NCI-H510A treated with DMSO at 0.1 percent for 48 hours (cell line): Measurements from ENCODE around the gene GPR157.
A peak's percentile ranks its signal among the peaks of the same experiment; 100 is the strongest.
"Not testable (repeated sequence)": the region's sequence is repeated elsewhere in the genome, so short reads cannot be mapped to it uniquely, and the experiment has no call there.

Experiments
- DNase-seq: peaks from one replicate; lab custom pipeline; 2025; lab: John Stamatoyannopoulos, UW

GPR157 gene

DNA sequence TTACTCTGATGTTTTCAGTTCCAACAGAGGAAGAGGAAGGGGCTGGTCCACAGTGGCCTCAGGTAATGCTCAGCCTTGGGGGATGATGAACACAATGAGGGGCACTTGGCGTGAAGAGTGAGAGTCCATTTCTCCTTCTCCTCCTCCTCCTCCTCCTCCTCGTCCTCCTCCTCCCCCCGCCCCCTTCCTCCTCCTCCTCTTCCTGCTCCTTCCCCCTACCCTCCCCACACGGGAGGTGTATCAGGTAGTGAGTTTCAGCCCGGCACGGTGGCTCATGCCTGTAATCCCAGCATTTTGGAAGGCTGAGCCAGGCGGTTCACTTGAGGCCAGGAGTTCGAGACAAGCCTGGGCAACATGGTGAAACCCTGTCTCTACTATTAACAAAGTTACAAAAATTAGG, 17.3 kb upstream of the GPR157 start:
- DNase-seq = no peak

DNA sequence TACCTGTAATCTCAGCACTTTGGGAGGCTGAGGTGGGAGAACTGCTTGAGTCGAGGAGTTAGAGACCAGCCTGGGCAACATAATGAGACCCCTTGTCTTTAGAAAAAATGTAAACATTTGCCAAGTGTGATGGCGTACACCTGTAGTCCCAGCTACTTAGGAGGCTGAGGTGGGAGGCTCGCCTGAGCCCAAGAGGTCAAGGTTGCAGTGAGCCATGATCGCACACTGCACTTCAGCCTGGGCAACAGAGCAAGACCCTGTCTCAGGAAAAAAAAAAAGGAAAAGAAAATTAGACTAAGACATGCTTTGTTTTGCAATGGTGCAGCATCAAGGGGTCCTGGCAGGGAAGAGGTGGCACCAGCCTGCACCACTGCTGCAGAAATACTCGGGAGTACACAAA, 16.8 kb upstream of the GPR157 start:
- no peak for DNase-seq

DNA sequence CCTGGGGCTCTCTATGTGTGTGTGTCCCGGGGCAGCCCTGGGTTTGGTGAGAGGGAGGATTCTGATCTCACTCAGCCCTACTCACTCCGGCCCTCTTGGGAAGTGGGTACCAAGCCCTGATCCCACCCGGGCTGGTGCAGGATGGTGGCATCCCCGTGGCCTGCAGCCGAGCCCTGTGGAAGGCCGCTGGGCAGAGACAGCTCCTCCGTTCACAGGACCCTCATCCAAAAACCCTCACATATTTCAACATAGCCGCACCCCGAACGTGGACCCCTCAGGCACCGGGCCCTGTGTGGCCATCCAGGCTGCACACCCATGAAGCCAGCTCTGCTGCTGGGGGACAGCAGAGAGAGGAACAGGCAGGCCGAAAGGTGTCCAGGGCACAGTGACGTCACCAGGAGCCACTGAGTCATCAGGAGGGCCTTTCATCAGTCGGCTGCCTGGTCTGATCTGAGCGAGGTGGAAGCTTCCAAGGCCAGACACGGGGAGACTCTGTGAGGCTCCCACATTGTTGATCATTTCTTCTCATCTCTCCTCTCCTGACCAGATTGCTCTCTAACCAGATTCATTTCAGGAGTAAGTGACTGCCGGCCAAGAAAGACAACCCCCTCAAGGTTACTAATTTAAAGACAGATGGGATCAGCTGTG, 16.2 kb upstream of the GPR157 start:
- DNase-seq = no peak

DNA sequence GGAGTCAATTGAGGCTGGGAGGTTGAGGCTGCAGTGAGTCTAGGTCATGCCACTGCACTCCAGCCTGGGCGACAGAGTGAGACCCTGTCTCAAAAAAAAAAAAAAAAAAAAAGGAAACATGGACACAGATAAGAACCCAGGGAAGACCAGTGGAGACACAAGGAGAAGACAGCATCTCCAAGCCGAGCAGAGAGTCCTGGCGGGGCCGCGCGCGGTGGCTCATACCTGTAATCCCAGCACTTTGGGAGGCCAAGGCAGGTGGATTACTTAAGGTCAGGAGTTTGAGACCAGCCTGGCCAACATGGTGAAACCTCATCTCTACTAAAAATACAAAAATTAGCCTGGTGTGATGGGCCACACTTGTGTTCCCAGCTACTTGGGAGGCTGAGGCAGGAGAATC, 15.6 kb upstream of the GPR157 start:
- not testable (repeated sequence) for DNase-seq

DNA sequence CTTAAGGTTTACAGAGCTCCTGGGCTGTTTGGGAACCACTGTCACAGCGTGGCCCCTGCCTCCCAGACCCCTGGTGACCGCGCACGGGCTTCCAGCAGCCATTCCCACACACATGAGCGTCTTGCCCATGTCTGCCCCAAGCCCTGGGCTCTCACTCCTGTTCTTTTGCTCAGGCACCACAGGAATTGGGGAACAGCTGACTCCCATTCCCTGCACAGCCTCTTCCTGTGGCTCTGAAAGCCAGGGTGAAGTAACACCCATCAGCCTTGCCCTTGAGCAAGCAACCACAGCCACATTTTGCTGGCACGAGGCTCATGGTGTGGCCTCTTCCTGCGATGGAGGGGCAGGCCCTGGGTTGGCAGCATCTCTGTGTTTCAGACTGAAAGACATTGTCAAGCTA, 14.3 kb upstream of the GPR157 start:
- DNase-seq = no peak

DNA sequence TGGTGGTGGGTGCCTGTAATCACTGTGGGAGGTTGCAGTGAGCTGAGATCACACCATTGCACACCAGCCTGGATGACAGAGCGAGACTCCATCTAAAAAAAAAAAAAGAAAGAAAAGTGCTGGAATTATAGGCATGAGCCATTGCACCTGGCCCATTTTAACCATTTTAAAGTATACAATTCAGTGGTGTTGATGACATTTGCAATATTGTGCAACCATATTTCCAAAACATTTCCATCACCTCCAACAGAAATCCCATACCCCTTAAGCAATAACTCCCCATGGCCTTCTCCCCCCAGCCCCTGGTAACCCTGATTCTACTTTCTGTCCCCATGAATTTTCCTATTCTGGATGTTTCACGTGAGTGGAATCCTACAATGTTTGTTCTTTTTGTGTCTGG, 11.0 kb upstream of the GPR157 start:
- no peak for DNase-seq

DNA sequence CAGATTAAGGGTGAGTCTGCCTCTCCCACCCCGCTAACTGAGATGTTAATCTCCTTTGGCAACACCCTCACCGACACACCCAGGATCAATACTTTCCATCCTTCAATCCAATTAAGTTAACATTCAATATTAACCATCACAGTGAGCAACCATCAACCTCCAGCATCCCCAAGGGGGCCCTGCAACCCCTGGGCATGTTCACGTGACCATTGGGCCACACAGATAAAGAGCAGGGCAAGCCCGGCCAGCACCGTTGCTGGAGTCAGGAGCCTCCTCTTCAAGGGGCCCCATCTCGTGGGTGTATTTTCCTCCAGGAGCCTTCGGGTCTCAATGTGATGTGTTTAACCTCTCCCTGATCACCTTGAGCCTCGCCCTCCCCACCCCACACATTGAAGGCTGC, 8.0 kb upstream of the GPR157 start:
- no peak for DNase-seq

DNA sequence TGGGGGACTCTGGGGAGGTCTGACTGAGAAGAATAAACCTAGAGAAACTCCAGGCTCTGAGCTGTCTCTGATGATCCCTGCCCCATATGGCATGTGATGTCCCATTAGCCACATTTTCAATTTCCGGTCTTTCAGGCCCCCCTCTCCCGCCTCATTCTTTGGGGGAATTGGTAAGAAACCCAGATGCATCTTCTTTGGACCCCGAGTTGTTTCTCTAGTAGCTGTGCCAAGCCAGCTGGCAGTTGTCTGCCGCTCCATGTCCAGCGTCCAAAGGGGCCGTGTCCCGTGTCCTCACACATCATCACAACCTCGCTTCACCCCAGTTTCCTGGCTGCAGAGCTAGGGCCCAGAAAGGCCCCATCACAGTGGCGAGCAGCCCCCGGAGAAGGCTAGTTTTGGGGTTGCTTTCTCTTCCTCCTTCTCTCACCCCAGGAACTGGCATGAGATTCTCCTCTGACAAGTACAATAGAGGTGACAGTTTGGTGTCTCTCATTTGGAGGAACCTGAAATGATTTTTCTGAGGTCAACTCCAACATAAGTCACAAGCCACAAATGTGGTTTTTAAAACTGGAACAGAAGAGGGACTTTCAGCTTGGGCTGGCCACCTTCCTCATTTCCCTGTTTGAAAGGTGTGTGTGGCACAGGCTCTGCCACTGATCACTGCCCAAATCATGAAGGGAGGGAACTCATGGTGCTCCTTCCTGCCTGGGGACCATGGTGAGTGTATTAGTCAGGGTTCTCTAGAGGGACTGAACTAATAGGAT, 6.4 kb upstream of the GPR157 start:
- no peak for DNase-seq

DNA sequence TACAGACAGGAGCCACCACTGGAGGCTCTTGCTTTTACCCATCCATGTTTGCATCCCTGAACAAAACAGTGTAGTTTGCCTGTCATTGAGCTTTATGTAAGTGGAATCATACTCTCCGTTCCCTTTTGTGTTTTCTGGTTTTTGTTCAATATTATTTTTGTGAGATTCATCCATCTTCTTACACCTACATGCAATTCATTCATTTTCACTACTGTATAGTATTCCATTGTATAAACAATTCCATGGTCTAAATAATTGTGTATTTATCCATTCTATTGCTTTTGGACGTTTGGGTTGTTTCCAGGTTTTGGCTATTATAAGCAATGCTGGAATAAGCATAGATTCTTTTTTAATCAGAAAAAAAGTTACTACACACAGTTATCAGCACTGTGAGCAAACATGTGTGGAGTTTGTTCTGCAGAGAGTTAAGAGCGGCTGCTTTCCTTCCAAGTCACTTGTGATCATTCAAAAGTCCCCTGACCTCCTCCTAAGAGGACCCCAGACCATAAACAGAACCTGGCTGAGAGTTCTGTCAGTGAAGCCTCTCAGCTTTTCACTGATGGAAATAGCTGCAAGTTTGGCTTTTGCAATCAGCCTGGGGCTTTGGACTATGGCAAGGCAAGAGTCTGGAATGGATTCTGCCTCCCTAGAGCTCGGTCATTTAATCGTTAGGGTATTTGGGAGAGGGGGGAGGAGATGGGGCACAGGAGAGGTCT, 5.1 kb upstream of the GPR157 start:
- no peak for DNase-seq

DNA sequence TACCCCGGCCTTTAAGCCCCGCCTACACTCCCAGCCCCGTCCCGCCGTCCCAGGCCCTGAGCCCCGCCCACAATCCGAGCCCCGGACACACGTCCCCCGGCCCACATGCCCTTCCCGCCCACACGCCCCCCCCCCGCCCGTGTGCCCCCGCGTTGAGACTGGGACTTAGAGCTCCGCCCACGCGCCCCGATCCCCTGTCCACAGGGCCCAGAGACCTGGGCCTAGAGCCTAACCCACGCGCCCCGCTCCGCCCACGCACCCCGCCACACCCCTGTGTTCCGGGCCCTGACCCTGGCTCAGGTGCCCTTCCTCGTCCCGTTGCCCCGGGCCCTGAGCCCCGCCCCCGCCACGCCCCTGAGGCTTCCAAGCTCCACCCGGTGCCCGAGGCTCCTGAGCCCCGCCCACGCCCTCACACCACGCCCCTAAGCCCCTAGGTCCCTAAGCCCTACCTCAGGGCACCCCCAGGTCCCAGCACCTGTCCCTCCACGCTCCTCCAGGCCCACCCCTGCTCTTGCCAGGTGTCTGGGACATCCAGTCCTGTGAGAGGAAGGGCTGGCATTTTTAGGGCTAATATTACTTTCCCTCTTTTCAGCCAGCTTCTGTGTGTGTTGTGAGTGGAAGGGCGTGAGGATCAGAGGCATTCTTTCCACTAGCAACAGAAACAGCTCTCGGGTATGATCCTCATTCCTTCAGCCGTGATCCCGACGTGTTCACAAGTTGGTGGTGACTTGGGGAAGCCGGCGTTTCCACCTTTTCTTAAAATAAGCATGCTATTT, 552 bp upstream of the GPR157 start:
- DNase-seq = no peak

DNA sequence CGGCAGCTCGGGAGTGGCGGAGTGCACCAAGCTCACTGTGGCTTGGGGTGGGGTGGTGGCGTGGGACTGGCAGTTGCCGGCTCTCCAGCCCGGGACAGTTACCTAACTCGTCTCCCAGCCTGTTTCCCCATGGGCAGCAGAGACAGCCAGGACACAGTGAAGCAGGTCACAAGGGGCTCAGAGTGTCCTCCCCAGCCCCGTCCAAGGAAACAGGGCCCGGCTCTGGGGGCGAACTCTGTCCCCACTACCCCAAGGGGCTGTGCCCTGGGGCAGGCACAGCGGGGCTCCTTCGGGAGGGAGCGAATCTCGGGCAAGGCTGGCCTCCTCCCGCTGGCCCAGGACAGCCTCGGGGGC, 759 bp downstream of the GPR157 start:
- no peak for DNase-seq

DNA sequence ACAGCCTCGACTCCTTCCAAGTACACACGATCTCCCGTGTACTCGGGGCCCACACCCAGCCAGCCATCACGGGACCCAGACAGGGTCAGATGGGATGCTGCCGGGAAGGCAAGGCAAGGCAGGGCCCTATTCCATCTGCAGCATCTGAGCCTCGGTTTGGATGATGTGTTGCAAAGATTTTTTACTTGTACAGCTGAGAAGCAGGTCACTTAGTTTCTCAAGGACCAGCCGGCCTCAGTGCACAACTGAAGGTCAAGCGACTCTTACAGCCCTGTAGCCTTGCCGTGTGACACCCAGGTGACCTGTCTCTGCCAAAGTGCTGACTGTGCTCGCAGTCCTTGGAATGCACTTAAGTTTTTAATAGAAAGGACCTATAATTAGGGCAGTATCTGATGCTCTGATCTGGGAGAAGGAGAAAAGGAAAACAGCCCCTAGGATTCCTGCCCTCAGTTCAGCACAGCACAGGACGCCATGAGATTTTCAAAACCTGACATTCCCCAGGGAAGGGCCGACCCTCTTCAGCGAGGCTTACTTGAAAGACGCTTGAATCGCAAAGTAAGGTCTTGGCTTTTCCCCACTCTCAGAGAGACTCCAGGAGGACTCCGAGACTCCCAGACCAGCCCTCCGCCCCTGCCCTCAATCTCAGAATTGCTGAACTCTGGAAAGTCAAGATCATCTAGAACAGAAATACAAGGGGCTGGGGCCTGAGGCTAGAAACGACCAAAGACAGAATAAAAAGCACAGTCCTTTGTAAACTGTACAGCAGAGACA, 1.3 kb downstream of the GPR157 start:
- no peak for DNase-seq

DNA sequence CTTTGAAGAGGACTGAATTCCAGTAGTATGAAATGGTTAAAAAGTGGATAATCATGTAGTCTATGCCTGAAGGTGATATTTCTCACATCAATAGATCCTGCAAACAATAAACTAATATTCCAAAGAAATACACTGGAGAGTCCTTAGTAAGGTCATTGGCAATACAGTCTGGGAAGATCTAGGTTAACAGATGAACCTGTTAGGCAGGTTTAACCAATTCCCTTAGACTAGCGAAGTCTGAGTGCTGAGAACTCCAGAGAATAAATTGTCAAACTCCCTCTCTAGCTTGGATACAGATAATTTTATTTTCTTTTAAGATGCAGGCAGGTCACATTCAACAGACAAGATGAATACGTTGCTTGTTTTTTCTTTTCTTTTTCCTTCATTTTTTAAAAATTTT, 2.4 kb downstream of the GPR157 start:
- peak; percentile 96 for DNase-seq

DNA sequence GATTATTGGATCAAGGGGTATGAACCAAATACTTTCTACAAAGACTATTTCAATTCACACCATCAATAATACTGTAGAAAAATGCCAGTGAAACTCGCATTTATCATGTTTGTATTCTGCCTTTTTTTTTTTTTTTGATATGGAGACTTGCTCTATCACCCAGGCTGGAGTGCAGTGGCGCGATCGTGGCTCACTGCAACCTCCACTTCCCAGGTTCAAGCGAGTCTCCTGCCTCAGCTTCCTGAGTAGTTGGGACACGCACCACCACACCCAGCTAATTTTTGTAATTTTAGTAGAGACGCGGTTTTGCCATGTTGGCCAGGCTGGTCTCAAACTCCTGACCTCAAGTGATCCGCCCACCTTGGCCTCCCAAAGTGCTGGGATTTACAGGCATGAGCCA, 3.1 kb downstream of the GPR157 start:
- DNase-seq = not testable (repeated sequence)

DNA sequence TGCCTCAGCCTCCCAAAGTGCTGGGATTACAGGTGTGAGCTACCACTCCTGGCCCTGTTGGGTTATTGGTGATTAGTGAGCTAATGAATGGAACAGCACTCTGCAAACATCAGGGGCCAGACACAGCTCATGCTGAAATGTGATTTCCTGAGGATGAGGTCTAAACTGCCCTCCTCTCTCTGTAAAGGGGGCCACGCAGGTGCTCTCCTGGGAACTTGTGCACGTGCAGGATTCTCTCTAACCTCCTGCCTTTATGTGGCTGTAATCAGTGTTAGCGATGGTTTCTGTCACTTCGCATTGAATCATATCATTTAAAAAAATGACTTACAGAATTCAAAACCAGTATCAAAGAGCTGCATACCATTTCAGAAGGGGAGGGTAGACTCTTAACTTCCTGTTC, 3.6 kb downstream of the GPR157 start:
- DNase-seq = no peak

DNA sequence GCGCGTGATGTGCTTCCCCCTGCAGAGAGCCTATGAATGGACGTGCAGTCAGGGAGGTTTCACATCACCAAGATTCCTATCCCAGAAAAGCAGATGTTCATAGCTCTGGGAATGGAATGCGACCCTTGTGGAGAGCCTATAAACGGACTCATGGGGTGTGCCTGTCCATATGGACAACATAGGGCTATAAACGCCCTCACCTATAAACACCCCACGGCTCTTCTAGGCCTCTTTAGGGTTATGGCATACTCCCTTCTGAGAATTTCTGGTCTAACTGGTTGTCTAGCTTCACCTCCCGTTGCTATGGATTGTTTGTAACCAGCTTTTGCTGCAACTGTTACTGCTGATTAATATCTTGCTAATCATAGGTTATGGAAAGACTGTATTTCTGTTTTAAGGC, 4.5 kb downstream of the GPR157 start:
- DNase-seq = not testable (repeated sequence)

DNA sequence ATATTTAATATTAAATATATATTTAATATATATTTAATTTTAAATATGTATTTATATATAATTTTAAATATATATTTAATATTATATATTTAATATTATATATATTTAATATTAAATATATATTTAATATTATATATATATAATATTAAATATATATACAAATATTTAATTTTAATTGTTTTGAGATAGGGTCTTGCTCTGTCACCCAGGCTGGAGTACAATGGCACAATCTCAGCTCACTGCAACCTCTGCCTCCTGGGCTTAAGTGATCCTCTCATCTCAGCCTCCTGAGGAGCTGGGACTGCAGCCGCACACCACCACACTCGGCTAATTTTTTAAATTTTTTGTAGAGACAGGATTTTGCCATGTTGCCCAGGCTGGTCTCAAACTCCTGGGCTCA, 5.2 kb downstream of the GPR157 start:
- not testable (repeated sequence) for DNase-seq

DNA sequence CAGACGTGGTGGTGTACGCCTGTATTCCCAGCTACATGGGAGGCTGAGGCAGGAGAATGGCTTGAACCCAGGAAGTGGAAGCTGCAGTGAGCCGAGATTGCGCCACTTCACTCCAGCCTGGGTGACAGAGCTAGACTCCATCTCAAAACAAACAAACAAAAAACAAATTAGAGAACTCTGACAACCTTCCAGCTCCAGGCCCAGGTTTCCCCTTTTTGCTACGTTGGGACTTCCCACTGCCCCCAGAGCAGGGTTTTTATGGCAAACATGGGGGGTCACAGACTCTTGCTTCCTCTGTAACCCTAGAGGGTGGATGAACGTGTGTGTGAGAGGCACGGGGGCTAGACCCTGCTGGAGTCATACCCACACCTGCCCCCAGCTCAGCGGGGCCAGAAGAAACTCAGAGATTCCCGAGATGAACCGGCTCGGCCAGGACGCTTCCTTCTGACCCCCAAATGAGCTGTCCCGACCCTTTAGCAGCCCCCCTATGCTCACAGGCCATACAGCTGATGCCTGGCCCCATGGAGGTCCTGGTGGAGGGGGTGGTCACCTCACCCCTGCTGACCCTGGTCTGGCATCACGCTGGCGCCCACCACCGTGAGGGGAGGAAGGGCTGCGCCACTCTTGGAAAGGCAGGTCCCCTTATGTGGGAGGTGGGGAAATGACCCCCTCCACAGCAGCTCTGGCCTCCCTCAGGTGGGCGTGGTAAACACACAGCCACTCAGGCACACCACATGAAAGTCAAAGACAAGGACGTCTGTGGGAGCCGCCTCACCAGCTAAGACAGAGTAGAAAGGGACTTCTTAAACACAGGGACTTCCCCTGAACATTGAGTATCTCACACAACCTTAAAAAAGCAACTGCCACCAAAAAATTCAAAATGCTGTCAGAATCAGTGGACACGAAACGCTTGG, 7.1 kb downstream of the GPR157 start:
- DNase-seq = no peak

DNA sequence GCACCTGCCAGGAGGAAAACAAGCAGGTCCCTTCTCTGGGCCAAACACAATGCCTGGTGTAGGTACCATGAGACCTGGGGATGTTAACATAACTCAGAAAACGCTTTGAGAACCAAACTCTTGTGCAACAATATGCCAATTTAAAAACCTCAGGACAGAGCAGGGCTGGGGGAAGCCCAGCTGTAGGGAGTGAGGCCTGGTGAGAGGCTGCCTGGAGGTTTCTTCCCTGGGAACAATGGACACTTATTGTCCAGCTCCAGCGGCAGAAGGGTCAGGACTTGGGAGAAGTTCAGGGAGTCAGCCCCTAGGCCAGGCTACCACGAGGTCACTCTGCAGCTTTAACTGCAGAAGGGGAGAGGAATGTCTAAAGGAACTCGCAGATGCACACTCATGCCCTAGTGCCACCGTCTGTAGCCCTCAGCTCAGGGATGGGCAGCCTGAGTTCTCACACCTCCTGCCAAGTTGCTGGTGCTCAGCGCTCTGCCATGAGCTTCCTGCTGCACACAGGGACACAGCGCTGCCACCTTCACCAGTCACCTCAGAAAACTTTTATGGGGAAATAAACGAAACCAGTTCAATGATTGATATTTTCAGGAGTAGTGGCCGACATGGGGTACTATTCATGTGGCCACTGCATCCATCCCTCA, 8.5 kb downstream of the GPR157 start:
- DNase-seq = no peak

DNA sequence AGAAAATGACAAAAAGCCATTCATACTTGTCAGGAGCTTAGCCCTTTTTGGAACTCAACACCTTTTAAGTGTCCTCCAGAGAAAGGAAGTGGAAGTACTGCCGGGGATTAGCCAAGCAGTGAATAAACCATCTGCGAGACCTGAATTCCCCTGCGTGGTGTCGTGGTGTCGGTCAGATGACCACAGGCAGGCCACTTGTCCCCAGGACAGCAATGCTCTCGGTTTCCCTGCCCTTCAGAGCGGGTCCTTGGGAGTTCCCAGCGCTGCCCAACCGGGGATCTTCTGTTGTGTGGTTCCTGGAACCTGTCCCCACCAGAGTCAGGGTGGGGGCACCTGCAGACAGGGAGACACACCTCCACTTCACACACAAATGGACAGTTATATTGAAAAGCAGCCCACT, 9.2 kb downstream of the GPR157 start:
- DNase-seq = no peak
